DMS 273 (cell line): ENCODE data around the gene NFIX.

ENCODE experiments used
- DNase-seq: peaks from one replicate; lab custom pipeline; 2025; ENCODE audit not compliant: unreplicated experiment; lab: John Stamatoyannopoulos, UW

Gene NFIX

DNA sequence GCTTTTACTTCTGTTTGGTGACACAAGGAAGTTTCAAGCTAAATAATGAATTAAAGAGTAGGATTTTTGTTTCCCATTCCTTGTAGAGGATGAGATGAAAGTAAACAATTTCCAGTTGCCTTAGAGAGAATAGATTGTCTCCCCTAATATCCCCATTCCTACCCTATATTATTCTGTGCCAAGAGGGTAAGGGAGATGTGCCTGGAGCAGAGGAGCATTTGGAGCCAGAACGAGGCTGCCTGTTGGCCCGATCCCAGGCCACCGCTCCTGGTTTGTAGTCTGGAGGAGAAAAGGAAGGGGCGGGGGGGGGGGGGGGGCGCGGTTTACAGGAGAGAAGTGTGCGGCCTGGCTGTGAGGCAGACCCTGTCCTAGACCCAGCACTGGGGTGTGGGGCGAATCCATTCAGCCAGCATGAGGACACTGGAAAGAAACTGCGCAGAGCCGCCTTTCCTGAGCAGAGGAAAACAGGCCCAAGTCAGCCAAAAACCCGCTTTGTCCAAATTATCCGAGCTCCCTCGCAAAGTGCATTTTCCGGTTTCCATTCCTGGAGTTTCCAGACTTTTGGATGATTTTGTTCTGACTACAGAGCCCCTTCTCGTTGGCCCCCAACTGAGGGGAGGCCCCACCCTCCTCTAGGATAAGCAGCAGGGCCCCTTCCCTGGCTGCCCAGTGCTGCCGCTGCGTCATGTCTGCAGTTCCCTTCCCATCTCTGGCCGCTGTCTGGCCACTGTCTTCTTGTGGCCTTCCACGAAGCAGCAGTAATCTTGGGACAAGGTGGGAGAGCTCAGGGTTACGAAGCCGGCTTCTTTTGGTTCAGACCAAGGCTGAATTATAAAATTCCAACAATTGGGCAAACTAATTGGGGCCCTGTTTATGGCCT is 23.0 kb downstream of the NFIX start:
- DNase-seq: peak; percentile 64

- no peak for DNase-seq
These were observed 24.1 kb downstream of the NFIX start for GRCh38 chr19:13019332-13019731.

GRCh38 chr19:13020002-13020414 is 24.7 kb downstream of the NFIX start:
- DNase-seq: no peak

DNA sequence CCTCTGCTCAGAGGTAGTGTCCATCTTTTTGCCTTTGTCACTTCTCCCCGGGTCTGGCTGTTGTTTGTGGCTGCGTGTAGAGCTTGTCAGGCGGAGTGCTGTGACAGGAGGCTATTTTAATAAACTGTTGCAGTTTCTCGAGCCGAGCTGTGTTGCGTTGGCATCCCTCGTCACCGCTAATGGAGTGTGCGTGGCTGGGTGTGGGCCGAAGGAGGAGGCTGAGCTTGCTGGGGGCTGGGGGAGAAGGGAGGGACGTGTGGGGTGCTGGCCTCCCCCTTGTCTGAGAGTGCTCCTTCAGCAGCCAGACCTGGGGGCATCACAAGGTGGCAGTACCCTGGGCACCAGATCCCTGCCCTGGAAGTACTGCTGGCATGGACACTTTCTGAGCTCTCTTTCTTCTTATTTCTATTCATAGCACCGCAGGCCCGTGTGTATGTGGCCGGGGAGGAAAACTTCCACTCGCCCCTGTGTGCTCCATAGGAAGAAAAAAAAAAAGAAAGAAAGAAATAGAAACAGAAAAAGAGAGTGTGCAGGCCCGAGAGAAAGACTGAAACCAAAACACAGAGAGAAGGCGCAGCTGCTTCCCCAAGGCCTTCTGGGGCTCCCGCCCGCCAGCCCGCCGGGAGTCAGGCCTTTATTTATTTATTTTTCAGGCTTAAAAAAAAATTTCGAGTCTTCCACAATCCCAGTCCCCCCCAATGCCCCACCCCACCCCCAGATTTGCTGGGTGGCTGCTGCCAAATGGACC is 27.0 kb downstream of the NFIX start:
- DNase-seq: peak; percentile 70

DNA sequence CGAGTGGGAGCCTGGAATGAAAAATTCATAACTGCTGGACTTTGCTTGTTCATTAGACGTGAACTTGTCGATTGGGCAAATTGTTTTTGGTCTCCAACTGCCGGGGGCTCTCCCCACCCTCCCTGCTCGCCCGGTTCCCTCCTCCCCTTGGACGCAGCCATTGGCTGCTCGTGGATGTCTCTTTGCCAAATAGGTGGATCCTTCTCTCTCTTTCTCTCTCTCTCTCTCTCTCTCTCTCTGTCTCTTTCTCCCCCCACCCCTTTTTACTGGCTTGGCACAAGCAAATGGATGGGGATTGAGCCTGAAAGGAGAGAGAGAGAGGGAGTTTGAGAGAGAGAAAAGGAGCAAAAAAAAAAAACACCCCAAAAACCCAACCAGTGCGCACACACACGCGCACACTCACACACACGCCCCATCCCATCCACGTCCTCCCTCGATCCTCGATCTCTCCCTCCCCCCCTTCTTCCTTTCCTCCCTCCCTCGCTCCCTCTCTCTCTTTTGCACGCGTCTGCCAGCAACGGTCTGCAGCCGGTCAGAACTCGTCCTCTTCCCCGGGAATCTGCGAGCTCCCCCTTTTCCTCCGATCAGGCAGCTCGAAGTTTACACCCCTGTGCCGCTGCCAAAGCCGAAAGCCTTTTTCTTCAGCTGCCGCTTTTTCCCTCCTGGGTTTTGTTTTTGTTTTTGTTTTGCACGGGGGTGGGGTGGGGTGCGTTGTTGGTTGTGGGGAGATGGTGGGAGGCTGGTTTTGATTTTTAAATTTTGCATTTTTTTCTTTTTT is 27.8 kb downstream of the NFIX start:
- DNase-seq: peak; percentile 82

DNA sequence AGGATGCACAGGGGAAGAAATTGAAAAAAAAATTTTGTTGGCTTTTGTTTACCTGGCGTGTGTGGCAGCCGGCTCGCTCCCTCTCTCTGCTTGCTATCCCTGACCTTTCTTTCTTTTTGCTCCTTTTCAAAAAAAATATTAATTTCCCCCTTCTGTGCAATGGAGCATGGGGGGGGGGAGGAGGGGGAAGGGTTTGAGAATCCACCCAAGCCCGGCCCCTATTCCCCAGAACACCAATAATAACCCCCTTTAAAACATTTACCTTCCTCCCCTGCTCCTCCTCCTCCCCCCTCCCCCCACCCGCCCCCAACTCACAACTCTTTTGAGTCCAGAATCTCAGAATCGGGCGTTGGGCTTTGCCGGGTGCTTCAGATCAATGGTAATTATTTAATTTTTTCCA is 28.4 kb downstream of the NFIX start:
- no peak for DNase-seq

DNA sequence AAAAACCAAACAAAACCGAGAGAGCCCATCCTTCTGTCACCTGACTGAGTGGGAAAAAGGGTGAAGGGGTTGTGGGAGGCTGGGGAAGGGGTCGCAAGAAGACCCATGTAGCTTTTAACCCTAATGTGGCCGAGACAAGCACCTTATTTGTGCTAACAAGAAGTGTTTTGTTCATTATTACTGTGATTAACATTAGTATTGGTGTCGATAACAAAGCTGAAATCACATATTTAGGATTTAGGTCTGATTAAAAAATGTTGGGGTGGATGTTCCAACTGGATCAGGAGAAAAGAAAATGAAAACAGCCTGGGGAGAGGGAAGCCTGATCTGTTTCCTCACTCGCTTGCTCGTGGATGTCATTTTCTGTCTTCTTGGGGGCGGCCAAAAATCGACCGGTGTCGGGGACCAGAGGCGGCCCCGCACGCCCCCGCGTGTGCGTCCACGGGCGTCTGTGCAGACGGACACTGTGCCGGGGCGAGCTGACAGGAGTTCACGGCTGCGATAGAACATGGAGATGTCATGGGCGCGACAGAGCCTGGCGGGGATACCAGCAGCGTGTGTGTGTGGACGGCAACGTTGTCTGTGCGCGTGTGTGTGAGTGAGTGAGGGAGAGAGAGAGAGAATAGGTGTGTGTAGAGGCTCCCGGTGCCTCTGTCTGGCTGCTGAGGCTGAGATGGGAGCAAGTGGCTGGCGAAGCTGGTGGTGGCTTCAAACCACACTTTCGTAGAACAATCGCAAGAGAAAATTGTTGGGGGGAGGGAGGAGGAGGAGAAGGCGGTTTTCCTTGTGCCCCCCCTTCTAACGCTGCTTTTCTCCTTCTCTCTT is 29.1 kb downstream of the NFIX start:
- DNase-seq: no peak

DNA sequence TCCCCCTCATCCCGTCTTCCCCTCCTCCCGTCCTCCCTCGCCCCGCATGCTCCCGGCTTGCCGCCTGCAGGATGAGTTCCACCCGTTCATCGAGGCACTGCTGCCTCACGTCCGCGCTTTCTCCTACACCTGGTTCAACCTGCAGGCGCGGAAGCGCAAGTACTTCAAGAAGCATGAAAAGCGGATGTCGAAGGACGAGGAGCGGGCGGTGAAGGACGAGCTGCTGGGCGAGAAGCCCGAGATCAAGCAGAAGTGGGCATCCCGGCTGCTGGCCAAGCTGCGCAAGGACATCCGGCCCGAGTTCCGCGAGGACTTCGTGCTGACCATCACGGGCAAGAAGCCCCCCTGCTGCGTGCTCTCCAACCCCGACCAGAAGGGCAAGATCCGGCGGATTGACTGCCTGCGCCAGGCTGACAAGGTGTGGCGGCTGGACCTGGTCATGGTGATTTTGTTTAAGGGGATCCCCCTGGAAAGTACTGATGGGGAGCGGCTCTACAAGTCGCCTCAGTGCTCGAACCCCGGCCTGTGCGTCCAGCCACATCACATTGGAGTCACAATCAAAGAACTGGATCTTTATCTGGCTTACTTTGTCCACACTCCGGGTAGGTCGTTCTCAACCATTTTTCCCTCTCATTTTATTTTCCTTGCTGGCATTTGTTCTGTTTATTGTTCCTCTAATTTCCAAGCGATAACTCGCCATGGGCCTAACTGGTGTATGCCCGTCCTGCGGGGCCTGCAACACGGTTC is 29.8 kb downstream of the NFIX start:
- no peak for DNase-seq

DNA sequence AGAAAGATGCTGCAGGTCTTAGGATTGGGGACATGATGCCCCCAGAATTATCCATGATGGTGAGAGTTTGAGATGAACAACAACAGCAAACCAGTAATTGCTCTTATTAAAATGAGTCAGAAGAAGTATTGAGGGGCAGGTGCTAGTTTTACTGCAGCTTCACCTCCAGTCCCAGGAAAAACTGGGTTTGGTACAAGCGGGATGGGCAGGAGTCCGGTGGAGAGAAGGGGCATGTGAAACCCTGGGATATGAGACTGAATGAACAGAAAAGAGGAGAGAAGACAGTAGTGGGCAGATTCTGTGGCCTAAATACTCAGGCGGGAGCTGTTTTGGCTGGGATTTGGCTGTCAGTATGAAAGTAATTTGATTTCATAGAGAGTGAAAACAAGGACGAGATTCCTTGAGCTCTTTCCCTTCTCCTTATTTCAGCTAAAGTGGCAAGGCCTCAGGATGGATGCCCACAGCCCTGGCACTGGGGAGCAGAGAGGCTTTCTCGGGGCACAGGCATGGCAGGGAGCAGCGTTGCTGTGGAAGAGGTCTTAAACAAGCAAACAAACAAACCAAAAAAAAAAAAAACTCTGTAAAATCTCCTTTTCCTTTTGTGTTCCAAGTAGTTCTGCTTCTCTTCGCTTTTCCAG is 30.7 kb downstream of the NFIX start:
- DNase-seq: no peak

DNA sequence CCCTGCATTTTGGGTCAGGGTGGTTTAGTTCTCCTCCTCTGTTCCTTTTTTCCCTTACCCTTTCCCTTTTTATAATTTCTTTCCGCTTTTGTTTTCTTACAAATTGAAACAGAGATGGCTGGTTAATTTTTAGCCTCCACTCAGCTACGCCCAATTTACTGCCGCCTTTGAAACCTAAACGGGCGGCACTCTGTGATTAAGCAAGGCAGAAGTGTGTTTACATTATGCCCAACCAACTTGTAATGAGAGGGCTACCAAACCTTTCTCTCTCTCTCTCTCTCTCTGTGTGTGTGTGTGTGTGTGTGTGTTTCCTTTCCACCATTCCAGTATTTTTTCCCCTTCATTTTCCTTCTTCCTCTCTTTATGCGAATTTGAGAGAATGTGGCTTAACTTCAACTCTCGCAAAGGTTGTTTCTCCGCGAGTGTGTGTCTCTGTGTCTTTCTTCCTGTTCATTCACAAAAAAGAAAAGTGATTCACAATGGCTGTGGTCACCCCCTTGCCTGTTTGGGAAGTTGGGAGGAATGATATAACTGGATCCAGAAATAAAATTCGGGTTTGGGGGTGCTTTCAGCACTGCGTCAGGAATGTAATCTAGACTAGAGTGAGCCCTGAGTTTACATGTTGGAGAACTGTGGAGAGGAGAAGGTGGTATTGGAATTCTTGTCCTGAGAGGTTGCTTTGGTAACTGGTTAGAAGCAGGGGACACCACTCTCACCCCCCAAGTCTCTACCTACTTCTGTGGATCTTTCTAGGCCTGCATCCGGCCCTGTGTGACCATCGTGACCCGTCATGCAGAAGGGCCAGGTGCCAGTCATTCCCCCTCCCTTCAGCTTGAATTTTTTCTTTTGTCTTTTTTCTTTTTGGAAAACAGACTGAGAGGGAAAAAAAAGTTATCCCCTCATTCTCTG is 31.4 kb downstream of the NFIX start:
- DNase-seq: no peak

DNA sequence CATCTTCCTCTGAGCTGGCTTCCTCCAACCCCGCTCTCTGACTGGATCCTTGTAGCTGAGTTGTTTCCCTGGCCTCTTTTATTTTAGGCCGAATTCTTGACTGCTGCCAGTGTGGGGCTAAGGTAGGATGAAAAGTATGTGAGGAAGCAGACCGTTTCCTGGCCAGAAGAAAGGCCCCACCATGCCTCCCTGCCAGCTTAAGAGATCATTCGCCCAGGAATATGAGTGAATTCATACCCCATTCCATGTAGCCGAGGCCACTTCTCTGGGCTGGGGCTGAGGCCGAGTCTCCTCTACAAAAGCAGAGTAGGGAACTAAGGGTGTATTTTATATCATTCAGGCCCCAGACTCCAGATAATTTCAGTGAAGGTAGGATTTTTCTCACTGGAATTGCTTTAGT is 32.3 kb downstream of the NFIX start:
- DNase-seq: no peak

GRCh38 chr19:13028027-13028426 is 32.8 kb downstream of the NFIX start:
- no peak for DNase-seq

- no peak for DNase-seq
These were observed 34.1 kb downstream of the NFIX start for GRCh38 chr19:13029301-13029880.

DNA sequence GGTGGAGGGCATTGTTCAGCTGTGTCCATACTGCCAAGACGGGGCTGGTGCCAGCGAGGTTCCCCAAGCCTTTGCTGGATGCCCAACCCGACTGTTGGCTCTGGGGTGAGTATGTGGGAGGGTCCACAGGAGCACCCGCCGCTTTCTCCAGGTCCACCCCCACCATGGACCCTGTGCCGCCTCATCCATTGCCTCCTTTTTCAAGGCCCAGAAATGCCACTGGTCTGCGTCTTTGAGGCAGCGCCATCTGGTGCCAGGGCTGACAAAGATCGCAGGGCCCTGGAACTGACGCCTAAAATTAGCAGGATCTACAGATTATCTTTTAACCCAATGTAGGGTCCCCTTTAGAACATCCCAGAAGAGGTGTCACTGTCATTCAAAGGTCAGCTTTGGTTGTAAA is 34.6 kb downstream of the NFIX start:
- DNase-seq: peak; percentile 41

DNA sequence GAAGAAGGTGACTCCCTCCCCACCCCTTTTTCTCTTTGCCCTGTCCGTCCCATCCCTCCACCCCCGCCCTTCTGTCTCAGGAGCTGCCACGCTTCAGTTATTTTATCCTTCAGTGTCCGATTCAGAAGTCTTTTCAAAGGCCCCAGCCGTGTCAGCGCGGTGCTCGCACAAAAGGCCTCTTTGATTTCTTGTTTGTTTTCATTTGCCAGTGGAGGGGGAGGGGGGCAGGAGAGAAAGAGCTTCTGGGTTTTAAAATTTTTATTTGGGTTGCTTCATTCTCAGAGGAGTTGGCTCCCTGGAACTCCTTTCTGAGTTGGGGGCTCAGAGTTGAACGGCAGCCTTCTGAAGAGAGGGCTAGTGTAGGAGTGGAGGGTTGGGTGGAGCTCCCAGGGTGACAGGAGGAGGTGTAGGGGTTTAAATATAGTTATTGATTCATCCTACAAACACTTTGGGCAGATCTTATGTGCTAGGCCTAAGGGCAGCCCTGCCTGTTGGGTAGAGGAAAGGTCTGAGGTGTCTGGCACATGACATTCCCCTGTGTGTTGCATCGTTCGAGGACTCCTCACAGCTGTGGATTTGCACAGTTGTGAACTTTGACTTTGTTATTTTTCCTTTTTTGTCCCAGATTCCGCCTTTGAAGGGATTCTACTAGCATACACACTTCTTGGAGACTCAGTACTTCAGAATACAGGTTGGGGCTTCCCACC is 36.8 kb downstream of the NFIX start:
- no peak for DNase-seq

GRCh38 chr19:13032837-13033236 is 37.6 kb downstream of the NFIX start:
- no peak for DNase-seq

DNA sequence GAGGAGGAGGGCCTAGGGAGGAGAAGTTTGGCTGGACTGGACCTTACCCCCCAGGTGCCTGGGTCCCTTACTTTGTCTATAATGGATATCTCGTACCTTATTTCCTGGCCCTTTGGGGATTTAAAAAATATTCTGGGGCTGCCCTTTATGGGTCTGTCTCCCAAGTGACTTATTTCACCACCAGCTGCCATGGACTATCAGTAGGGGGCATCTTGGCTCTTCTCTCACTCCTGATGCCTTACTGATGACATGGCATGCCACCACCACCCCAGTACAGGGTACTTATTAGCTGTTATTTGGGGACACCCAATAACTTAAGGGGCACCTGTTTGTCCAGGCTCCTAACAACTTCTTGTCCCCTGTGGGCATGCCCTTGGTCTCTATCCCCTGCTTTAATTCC is 38.0 kb downstream of the NFIX start:
- no peak for DNase-seq
